ENCODE measurements around the gene DHFR2.

- TF ChIP-seq FOS (IDR thresholded peaks at IDR 0.05; ENCODE audit: borderline replicate concordance, insufficient read depth, low read length) = no peak
- TF ChIP-seq CTCF (IDR thresholded peaks at IDR 0.05; ENCODE audit: extremely low read depth in 1 of 2, insufficient read depth in 1 of 2, low read depth in 1 of 2, low read length in 2 of 2) = no peak
- TF ChIP-seq POLR2A (IDR thresholded peaks at IDR 0.05; ENCODE audit: low read depth, low read length) = no peak
- TF ChIP-seq EZH2 (IDR thresholded peaks at IDR 0.05; ENCODE audit: borderline replicate concordance, low read depth, low read length, severe bottlenecking) = no peak
These were observed 48.1 kb upstream of the DHFR2 start for GRCh38 chr3:94110854-94111253.
